GM23248 (cell line): ENCODE data around the gene KISS1R. TPM values are rescaled to one million over a fixed set of nuclear protein-coding genes. Genes with fewer than 3 reads are reported as not detected.
A peak's percentile ranks its signal among the peaks of the same experiment; 100 is the strongest.

ENCODE experiments used
- DNase-seq: peaks from one replicate; pipeline ENCODE4 v3.0.0-alpha.2; 2015
- H2AFZ ChIP-seq: fragments of 200-600 bp; sonication (generic); 2 replicates; pipeline ENCODE4 v1.6.1; 2016; ENCODE audit warnings: antibody characterized with exemption
- H3F3A ChIP-seq: fragments of 200-600 bp; sonication (generic); 2 replicates; pipeline ENCODE4 v1.6.1; 2016; ENCODE audit warnings: mild to moderate bottlenecking, antibody characterized with exemption, mixed run types; ENCODE audit not compliant: insufficient read depth
- H3K27ac ChIP-seq: fragments of 200-600 bp; sonication (generic); 2 replicates; pipeline ENCODE4 v1.5.1; 2016; ENCODE audit warnings: mild to moderate bottlenecking
- H3K27me3 ChIP-seq: fragments of 200-600 bp; sonication (generic); replicated peaks from 2 replicates; pipeline ENCODE4 v1.6.1; 2016; ENCODE audit warnings: mild to moderate bottlenecking; ENCODE audit not compliant: insufficient read depth
- H3K36me3 ChIP-seq: fragments of 200-600 bp; sonication (generic); 2 replicates; pipeline ENCODE4 v1.6.1; 2016; ENCODE audit warnings: low read depth, mild to moderate bottlenecking
- H3K4me1 ChIP-seq: fragments of 200-600 bp; sonication (generic); 2 replicates; pipeline ENCODE4 v1.6.1; 2016; ENCODE audit warnings: mild to moderate bottlenecking; ENCODE audit not compliant: insufficient read depth
- H3K4me2 ChIP-seq: fragments of 200-600 bp; sonication (generic); one replicate; pipeline ENCODE4 v1.6.1; 2016; ENCODE audit warnings: mild to moderate bottlenecking; ENCODE audit not compliant: unreplicated experiment
- H3K4me3 ChIP-seq: fragments of 200-600 bp; sonication (generic); 2 replicates; pipeline ENCODE4 v1.5.1; 2016; ENCODE audit warnings: mild to moderate bottlenecking
- H3K79me2 ChIP-seq: fragments of 200-600 bp; sonication (generic); 2 replicates; pipeline ENCODE4 v1.6.1; 2016; ENCODE audit warnings: mild to moderate bottlenecking; ENCODE audit not compliant: insufficient read depth
- H3K9ac ChIP-seq: fragments of 200-600 bp; sonication (generic); 2 replicates; pipeline ENCODE4 v1.6.1; 2016; ENCODE audit warnings: mild to moderate bottlenecking
- H3K9me2 ChIP-seq: fragments of 200-600 bp; sonication (generic); 2 replicates; pipeline ENCODE4 v1.6.1; 2016; ENCODE audit warnings: mixed run types, mild to moderate bottlenecking, moderate library complexity; ENCODE audit not compliant: insufficient read depth
- H3K9me3 ChIP-seq: fragments of 200-600 bp; sonication (generic); one replicate; pipeline ENCODE4 v1.6.1; 2017; ENCODE audit warnings: low read depth
- H4K20me1 ChIP-seq: fragments of 200-600 bp; sonication (generic); 2 replicates; pipeline ENCODE4 v1.6.0; 2016; ENCODE audit not compliant: insufficient read depth
- EZH2 ChIP-seq: fragments of 200-600 bp; sonication (generic); IDR thresholded peaks from 2 replicates; pipeline ENCODE4 v1.6.1; 2018; ENCODE audit warnings: antibody characterized with exemption, mild to moderate bottlenecking; ENCODE audit not compliant: insufficient read depth, poor library complexity, severe bottlenecking
- EZH2phosphoT487 ChIP-seq: fragments of 200-600 bp; sonication (generic); IDR thresholded peaks from 2 replicates; pipeline ENCODE4 v1.6.1; 2018; ENCODE audit warnings: antibody characterized with exemption, moderate library complexity, mild to moderate bottlenecking, low read depth; ENCODE audit not compliant: insufficient read depth
- WGBS, 2 experiments: methylation state at CpG; one replicate each; pipeline ENCODE4 v1.1.6; 2015 to 2017; ENCODE audit warnings: low lambda C conversion rate in 2 of 2, low coverage in 1 of 2; ENCODE audit errors: missing lambda C conversion rate in 2 of 2; 5-methylcytosine and 5-hydroxymethylcytosine counted together
- in situ Hi-C: fragments of 300-500 bp; cut with MboI; formaldehyde crosslinking; loops from 2 replicates; pipeline ENCODE4 v1.15.0; 2020
- polyA plus RNA-seq: library from polyadenylated mRNA; unstranded; fragments of >200 nt; fragmentation: Nextera tagmentation; extraction: Ambion mirVana; gene quantifications from 2 replicates; pipeline ENCODE4 v1.2.1, GENCODE V29; 2016
- total RNA-seq: library from RNA; depleted of rRNA; stranded (reverse); fragments of >200 nt; shearing (Covaris generic); gene quantifications from 2 replicates; pipeline ENCODE4 v1.2.3, GENCODE V29; 2014; rRNA removed

KISS1R gene
- total RNA-seq (not detected in 2 replicates), polyA plus RNA-seq (not detected in 2 replicates)

DNA sequence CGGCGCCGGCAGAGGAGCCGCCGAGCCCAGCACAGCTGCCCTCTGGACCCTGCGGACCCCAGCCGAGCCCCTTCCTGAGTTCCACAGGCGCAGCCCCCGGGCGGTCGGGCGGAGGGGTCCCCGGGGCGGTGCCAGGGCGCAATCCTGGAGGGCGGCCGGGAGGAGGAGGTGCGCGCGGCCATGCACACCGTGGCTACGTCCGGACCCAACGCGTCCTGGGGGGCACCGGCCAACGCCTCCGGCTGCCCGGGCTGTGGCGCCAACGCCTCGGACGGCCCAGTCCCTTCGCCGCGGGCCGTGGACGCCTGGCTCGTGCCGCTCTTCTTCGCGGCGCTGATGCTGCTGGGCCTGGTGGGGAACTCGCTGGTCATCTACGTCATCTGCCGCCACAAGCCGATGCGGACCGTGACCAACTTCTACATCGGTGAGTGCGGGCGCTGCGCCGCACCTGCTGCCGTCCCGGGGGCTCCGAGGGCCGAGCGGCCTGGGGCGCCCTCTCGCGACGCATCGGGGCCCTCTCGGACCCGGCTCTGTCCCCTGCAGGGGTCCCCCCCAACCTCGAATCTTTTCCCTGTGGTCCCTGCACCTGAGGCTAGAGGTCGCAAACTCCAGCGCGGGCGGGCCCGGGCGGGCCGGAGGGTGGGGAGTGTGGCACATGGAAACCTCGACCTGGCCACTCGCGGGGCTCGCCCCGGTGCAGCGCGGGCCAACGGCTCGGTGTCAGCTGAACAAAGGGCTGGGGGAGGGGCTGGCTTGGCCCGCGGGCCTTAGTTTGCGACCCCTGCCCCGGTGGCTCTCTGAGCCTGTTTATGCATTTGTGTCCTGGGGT is at the start of gene KISS1R:
KISS1R (plus strand) TSS at position 11 of the 829 bp plus-strand sequence; CDS start at position 181, 170 bp downstream.
- no peaks in the 10 kb centered on the region for H4K20me1 ChIP-seq
- H3K79me2 ChIP-seq, result peaks cover 15% of the 10 kb centered on the region
- H3K27ac ChIP-seq, result no peak within 1 kb of the TSS
- H3K4me2 ChIP-seq, result no peak within 1 kb of the TSS
- no peak within 1 kb of the TSS for H3K9ac ChIP-seq
- H3F3A ChIP-seq, result peaks cover 10% of the 10 kb centered on the region; the same call in 1 of the 2 replicates
- peaks cover 26% of the 10 kb centered on the region for H3K27me3 ChIP-seq
- H3K4me3 ChIP-seq, result 0 out of 2 replicates have a peak within 1 kb of the TSS, but pooled peaks have one; percentile 18
- 2 to 4% methylated on average over 61 to 67 of the region's 87 CpGs for WGBS, 2 experiments
- no peaks in the 10 kb centered on the region for H3K9me3 ChIP-seq
- DNase-seq, result peak; percentile 54
- no peaks in the 10 kb centered on the region for H3K9me2 ChIP-seq
- H2AFZ ChIP-seq, result no peak within 1 kb of the TSS
- in situ Hi-C loops, result no loop called here
- H3K4me1 ChIP-seq, result 0 out of 2 replicates have a peak, but pooled peaks cover 3% of the 10 kb centered on the region
- TF ChIP-seq EZH2 (no peak), EZH2phosphoT487 (no peak)
- H3K36me3 ChIP-seq, result no peaks in the 10 kb centered on the region

DNA sequence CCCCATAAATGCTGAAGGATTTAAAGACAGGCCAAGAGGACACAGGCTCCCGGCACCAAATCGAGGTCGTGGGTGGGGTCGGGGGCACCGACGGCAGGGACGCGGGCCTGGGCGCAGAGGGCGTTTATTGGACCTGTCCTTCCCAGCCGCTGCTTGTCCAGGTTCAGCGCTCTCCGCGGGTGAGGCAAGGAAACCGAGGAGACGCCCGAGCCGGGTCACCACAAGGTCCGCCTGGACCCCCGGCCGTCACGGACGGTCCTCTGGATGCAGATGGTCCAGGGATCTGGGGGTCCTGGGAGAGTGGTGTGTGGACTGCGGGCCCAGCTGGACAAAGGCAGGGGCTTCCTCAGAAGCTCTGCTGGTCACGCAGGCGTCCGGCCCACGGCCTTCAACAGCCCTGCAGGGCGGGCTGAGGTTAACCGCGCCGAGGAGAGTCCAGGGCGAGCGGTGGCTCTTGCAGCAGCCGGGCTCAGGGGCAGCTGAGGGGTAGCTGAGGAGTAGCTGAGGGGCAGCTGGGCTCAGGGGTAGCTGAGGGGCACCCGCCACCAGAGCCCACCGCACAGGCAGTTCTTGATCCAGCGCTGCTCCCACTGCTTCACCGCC is 49.2 kb upstream of the KISS1R start:
- Histone ChIP-seq H3K79me2 (no peaks in the 10 kb centered on the region), H3K36me3 (no peaks in the 10 kb centered on the region), H3K27ac (no peak overlapping the region), H3K4me2 (no peak overlapping the region), H3K9ac (no peak overlapping the region), H3F3A (peaks cover 6% of the 10 kb centered on the region; the same call in 1 of the 2 replicates), H3K4me3 (no peak overlapping the region), H3K27me3 (no peaks in the 10 kb centered on the region), H2AFZ (no peak overlapping the region), H3K9me3 (no peaks in the 10 kb centered on the region), H3K9me2 (no peaks in the 10 kb centered on the region), H4K20me1 (no peaks in the 10 kb centered on the region), H3K4me1 (peaks cover 14% of the 10 kb centered on the region)
- no peak for DNase-seq
- no peak for TF ChIP-seq EZH2
- TF ChIP-seq EZH2phosphoT487, result no peak
- WGBS, 2 experiments, result 93 to 95% methylated on average over 28 to 39 of the region's 39 CpGs
- in situ Hi-C loops, result no loop called here

DNA sequence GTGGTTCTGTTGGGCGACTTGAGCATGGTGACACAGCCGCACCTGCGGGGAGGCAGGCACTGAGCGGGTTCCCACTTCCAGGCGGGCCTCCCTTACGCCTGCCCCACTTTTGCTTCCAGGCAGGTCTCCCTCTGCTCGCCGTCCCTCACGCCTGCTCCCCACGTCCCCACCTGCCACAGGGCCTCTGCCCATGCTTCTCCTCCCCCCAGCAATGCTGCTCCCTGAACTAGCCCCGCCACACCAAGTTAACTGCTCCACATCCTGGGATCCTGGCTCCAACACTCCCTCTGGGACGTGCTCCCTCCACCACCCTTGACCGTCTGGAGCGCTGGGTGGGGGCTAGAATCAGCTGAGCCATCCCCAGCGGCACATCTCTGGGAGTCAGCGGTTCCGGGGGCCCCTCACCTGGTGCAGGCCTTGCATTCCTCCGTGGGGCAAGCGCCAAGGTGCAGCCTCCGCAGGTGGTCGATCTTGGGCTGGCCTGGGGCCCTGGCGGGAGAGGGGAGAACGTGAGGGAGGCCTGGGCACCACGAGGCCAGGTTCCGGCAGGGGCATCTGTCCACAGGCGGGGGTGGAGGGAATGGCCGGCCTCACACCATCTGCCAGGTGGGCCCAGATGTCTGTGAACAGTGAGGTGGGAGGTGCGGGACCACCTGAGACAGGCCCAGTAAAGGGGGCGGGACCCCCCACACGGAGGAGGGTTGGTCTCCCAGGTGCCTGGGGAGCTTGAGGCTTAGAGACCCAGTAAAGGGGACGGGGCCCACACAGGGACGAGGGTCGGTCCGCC is 48.5 kb upstream of the KISS1R start:
- Histone ChIP-seq H3K79me2 (no peaks in the 10 kb centered on the region), H3K4me1 (peaks cover 14% of the 10 kb centered on the region), H4K20me1 (no peaks in the 10 kb centered on the region), H3K36me3 (no peaks in the 10 kb centered on the region), H3F3A (peaks cover 6% of the 10 kb centered on the region; the same call in 1 of the 2 replicates), H3K9ac (no peak overlapping the region), H3K9me3 (no peaks in the 10 kb centered on the region), H3K4me2 (no peak overlapping the region), H2AFZ (no peak overlapping the region), H3K9me2 (no peaks in the 10 kb centered on the region), H3K27ac (peak overlapping the region; percentile 78), H3K27me3 (no peaks in the 10 kb centered on the region), H3K4me3 (no peak overlapping the region)
- WGBS, 2 experiments, result 73 to 78% methylated on average over 31 to 34 of the region's 34 CpGs
- in situ Hi-C loops, result no loop called here
- no peak for DNase-seq
- no peak for TF ChIP-seq EZH2phosphoT487
- no peak for TF ChIP-seq EZH2
